ENCODE measurements around the gene GRID1.

The GRID1 gene

GRCh38 chr10:85643171-85643844 lies 723.3 kb downstream of the GRID1 start:
- no peak overlapping the region for H3K9ac ChIP-seq (ENCODE audit: low read depth in 1 of 2, low read length in 2 of 2)
- H3K4me3 ChIP-seq (ENCODE audit: low read length in 2 of 2) = peak overlapping the region in 1 of 2 donors; percentile 17
- peaks cover 12 to 27% of the 10 kb centered on the region in 2 donors for H3K4me1 ChIP-seq (ENCODE audit: control insufficient read depth in 2 of 2, insufficient read depth in 2 of 2, low read length in 2 of 2)
- peak overlapping the region; percentile 63 to 80 for H3K27ac ChIP-seq (ENCODE audit: low read depth in 2 of 2, low read length in 2 of 2)
- no peaks in the 10 kb centered on the region for H3K27me3 ChIP-seq (ENCODE audit: control insufficient read depth in 2 of 2, insufficient read depth in 2 of 2, low read length in 2 of 2)
- no peaks in the 10 kb centered on the region for H3K36me3 ChIP-seq (ENCODE audit: control insufficient read depth in 2 of 2, insufficient read depth in 2 of 2, low read length in 2 of 2)
- H3K9me3 ChIP-seq (ENCODE audit: control insufficient read depth in 2 of 2, low read length in 2 of 2) = no peaks in the 10 kb centered on the region

- no peaks in the 10 kb centered on the region for H3K27me3 ChIP-seq (ENCODE audit: control insufficient read depth in 2 of 2, insufficient read depth in 2 of 2, low read length in 2 of 2)
- no peak overlapping the region for H3K9ac ChIP-seq (ENCODE audit: low read depth in 1 of 2, low read length in 2 of 2)
- H3K27ac ChIP-seq (ENCODE audit: low read depth in 2 of 2, low read length in 2 of 2) = peak overlapping the region; percentile 67 to 80
These were observed 724.0 kb downstream of the GRID1 start for GRCh38 chr10:85642421-85643170.

GRCh38 chr10:85642082-85642420 lies 724.5 kb downstream of the GRID1 start:
- Histone ChIP-seq H3K4me1 (ENCODE audit: control insufficient read depth in 2 of 2, insufficient read depth in 2 of 2, low read length in 2 of 2) (peaks cover 12 to 27% of the 10 kb centered on the region in 2 donors), H3K9ac (ENCODE audit: low read depth in 1 of 2, low read length in 2 of 2) (no peak overlapping the region), H3K36me3 (ENCODE audit: control insufficient read depth in 2 of 2, insufficient read depth in 2 of 2, low read length in 2 of 2) (no peaks in the 10 kb centered on the region), H3K4me3 (ENCODE audit: low read length in 2 of 2) (peak overlapping the region; percentile 15 to 27), H3K27me3 (ENCODE audit: control insufficient read depth in 2 of 2, insufficient read depth in 2 of 2, low read length in 2 of 2) (no peaks in the 10 kb centered on the region), H3K9me3 (ENCODE audit: control insufficient read depth in 2 of 2, low read length in 2 of 2) (no peaks in the 10 kb centered on the region), H3K27ac (ENCODE audit: low read depth in 2 of 2, low read length in 2 of 2) (peak overlapping the region; percentile 67 to 80)

More at GRCh38 chr10:85642421-85643170, 724.0 kb downstream of the GRID1 start:
- Histone ChIP-seq H3K36me3 (ENCODE audit: control insufficient read depth in 2 of 2, insufficient read depth in 2 of 2, low read length in 2 of 2) (no peaks in the 10 kb centered on the region), H3K4me3 (ENCODE audit: low read length in 2 of 2) (peak overlapping the region; percentile 21 to 27), H3K4me1 (ENCODE audit: control insufficient read depth in 2 of 2, insufficient read depth in 2 of 2, low read length in 2 of 2) (peaks cover 12 to 27% of the 10 kb centered on the region in 2 donors), H3K9me3 (ENCODE audit: control insufficient read depth in 2 of 2, low read length in 2 of 2) (no peaks in the 10 kb centered on the region)

- no peaks in the 10 kb centered on the region for H3K9me3 ChIP-seq (ENCODE audit: control insufficient read depth in 2 of 2, low read length in 2 of 2)
- peak overlapping the region in 1 of 2 donors; percentile 80 for H3K27ac ChIP-seq (ENCODE audit: low read depth in 2 of 2, low read length in 2 of 2)
- H3K27me3 ChIP-seq (ENCODE audit: control insufficient read depth in 2 of 2, insufficient read depth in 2 of 2, low read length in 2 of 2) = no peaks in the 10 kb centered on the region
These were observed 725.1 kb downstream of the GRID1 start for GRCh38 chr10:85641479-85642009.

GRCh38 chr10:85638797-85639196 lies 727.8 kb downstream of the GRID1 start:
- H3K27me3 ChIP-seq (ENCODE audit: control insufficient read depth in 2 of 2, insufficient read depth in 2 of 2, low read length in 2 of 2) = no peaks in the 10 kb centered on the region
- no peak overlapping the region for H3K27ac ChIP-seq (ENCODE audit: low read depth in 2 of 2, low read length in 2 of 2)
- no peaks in the 10 kb centered on the region for H3K36me3 ChIP-seq (ENCODE audit: control insufficient read depth in 2 of 2, insufficient read depth in 2 of 2, low read length in 2 of 2)
- H3K9me3 ChIP-seq (ENCODE audit: control insufficient read depth in 2 of 2, low read length in 2 of 2) = no peaks in the 10 kb centered on the region
- no peak overlapping the region for H3K9ac ChIP-seq (ENCODE audit: low read depth in 1 of 2, low read length in 2 of 2)
- no peak overlapping the region for H3K4me3 ChIP-seq (ENCODE audit: low read length in 2 of 2)
- peaks cover 12 to 22% of the 10 kb centered on the region in 2 donors for H3K4me1 ChIP-seq (ENCODE audit: control insufficient read depth in 2 of 2, insufficient read depth in 2 of 2, low read length in 2 of 2)

More at GRCh38 chr10:85641479-85642009, 725.1 kb downstream of the GRID1 start:
- peaks cover 12 to 27% of the 10 kb centered on the region in 2 donors for H3K4me1 ChIP-seq (ENCODE audit: control insufficient read depth in 2 of 2, insufficient read depth in 2 of 2, low read length in 2 of 2)
- no peak overlapping the region for H3K9ac ChIP-seq (ENCODE audit: low read depth in 1 of 2, low read length in 2 of 2)
- peak overlapping the region in 1 of 2 donors; percentile 15 for H3K4me3 ChIP-seq (ENCODE audit: low read length in 2 of 2)
- H3K36me3 ChIP-seq (ENCODE audit: control insufficient read depth in 2 of 2, insufficient read depth in 2 of 2, low read length in 2 of 2) = no peaks in the 10 kb centered on the region

GRCh38 chr10:85635650-85636049 lies 730.9 kb downstream of the GRID1 start:
- Histone ChIP-seq H3K4me1 (ENCODE audit: control insufficient read depth in 2 of 2, insufficient read depth in 2 of 2, low read length in 2 of 2) (no peaks in the 10 kb centered on the region), H3K36me3 (ENCODE audit: control insufficient read depth in 2 of 2, insufficient read depth in 2 of 2, low read length in 2 of 2) (no peaks in the 10 kb centered on the region), H3K27ac (ENCODE audit: low read depth in 2 of 2, low read length in 2 of 2) (no peak overlapping the region), H3K9ac (ENCODE audit: low read depth in 1 of 2, low read length in 2 of 2) (no peak overlapping the region), H3K9me3 (ENCODE audit: control insufficient read depth in 2 of 2, low read length in 2 of 2) (no peaks in the 10 kb centered on the region), H3K4me3 (ENCODE audit: low read length in 2 of 2) (no peak overlapping the region), H3K27me3 (ENCODE audit: control insufficient read depth in 2 of 2, insufficient read depth in 2 of 2, low read length in 2 of 2) (no peaks in the 10 kb centered on the region)

GRCh38 chr10:85624511-85624910 lies 742.1 kb downstream of the GRID1 start:
- no peaks in the 10 kb centered on the region for H3K27me3 ChIP-seq (ENCODE audit: control insufficient read depth in 2 of 2, insufficient read depth in 2 of 2, low read length in 2 of 2)
- H3K9ac ChIP-seq (ENCODE audit: low read depth in 1 of 2, low read length in 2 of 2) = no peak overlapping the region
- no peaks in the 10 kb centered on the region for H3K36me3 ChIP-seq (ENCODE audit: control insufficient read depth in 2 of 2, insufficient read depth in 2 of 2, low read length in 2 of 2)
- H3K4me1 ChIP-seq (ENCODE audit: control insufficient read depth in 2 of 2, insufficient read depth in 2 of 2, low read length in 2 of 2) = peaks cover 12 to 23% of the 10 kb centered on the region in 2 donors
- no peak overlapping the region for H3K4me3 ChIP-seq (ENCODE audit: low read length in 2 of 2)
- no peak overlapping the region for H3K27ac ChIP-seq (ENCODE audit: low read depth in 2 of 2, low read length in 2 of 2)
- H3K9me3 ChIP-seq (ENCODE audit: control insufficient read depth in 2 of 2, low read length in 2 of 2) = no peaks in the 10 kb centered on the region

- no peaks in the 10 kb centered on the region for H3K27me3 ChIP-seq (ENCODE audit: control insufficient read depth in 2 of 2, insufficient read depth in 2 of 2, low read length in 2 of 2)
- no peak overlapping the region for H3K9ac ChIP-seq (ENCODE audit: low read depth in 1 of 2, low read length in 2 of 2)
- no peak overlapping the region for H3K4me3 ChIP-seq (ENCODE audit: low read length in 2 of 2)
- H3K4me1 ChIP-seq (ENCODE audit: control insufficient read depth in 2 of 2, insufficient read depth in 2 of 2, low read length in 2 of 2) = peaks cover 12 to 23% of the 10 kb centered on the region in 2 donors
- H3K9me3 ChIP-seq (ENCODE audit: control insufficient read depth in 2 of 2, low read length in 2 of 2) = no peaks in the 10 kb centered on the region
- no peak overlapping the region for H3K27ac ChIP-seq (ENCODE audit: low read depth in 2 of 2, low read length in 2 of 2)
- no peaks in the 10 kb centered on the region for H3K36me3 ChIP-seq (ENCODE audit: control insufficient read depth in 2 of 2, insufficient read depth in 2 of 2, low read length in 2 of 2)
These were observed 742.8 kb downstream of the GRID1 start for GRCh38 chr10:85623758-85624157.

- Histone ChIP-seq H3K9me3 (ENCODE audit: control insufficient read depth in 2 of 2, low read length in 2 of 2) (no peaks in the 10 kb centered on the region), H3K4me1 (ENCODE audit: control insufficient read depth in 2 of 2, insufficient read depth in 2 of 2, low read length in 2 of 2) (peaks cover 12 to 23% of the 10 kb centered on the region in 2 donors), H3K27me3 (ENCODE audit: control insufficient read depth in 2 of 2, insufficient read depth in 2 of 2, low read length in 2 of 2) (no peaks in the 10 kb centered on the region), H3K9ac (ENCODE audit: low read depth in 1 of 2, low read length in 2 of 2) (no peak overlapping the region), H3K36me3 (ENCODE audit: control insufficient read depth in 2 of 2, insufficient read depth in 2 of 2, low read length in 2 of 2) (no peaks in the 10 kb centered on the region), H3K27ac (ENCODE audit: low read depth in 2 of 2, low read length in 2 of 2) (no peak overlapping the region), H3K4me3 (ENCODE audit: low read length in 2 of 2) (no peak overlapping the region)
These were observed 743.3 kb downstream of the GRID1 start for GRCh38 chr10:85623342-85623741.

- no peaks in the 10 kb centered on the region for H3K27me3 ChIP-seq (ENCODE audit: control insufficient read depth in 2 of 2, insufficient read depth in 2 of 2, low read length in 2 of 2)
- no peak overlapping the region for H3K9ac ChIP-seq (ENCODE audit: low read depth in 1 of 2, low read length in 2 of 2)
- peaks cover 12 to 23% of the 10 kb centered on the region in 2 donors for H3K4me1 ChIP-seq (ENCODE audit: control insufficient read depth in 2 of 2, insufficient read depth in 2 of 2, low read length in 2 of 2)
- H3K4me3 ChIP-seq (ENCODE audit: low read length in 2 of 2) = no peak overlapping the region
- H3K9me3 ChIP-seq (ENCODE audit: control insufficient read depth in 2 of 2, low read length in 2 of 2) = no peaks in the 10 kb centered on the region
- H3K36me3 ChIP-seq (ENCODE audit: control insufficient read depth in 2 of 2, insufficient read depth in 2 of 2, low read length in 2 of 2) = no peaks in the 10 kb centered on the region
- H3K27ac ChIP-seq (ENCODE audit: low read depth in 2 of 2, low read length in 2 of 2) = no peak overlapping the region
These were observed 744.2 kb downstream of the GRID1 start for GRCh38 chr10:85622425-85622824.
